ENCODE results near the gene PLA2G4B. TPM values are rescaled to one million over a fixed set of nuclear protein-coding genes. Genes with fewer than 3 reads are reported as not detected.

PLA2G4B gene
- total RNA-seq, 1 donor from 2014 or later: 13.9 TPM

GRCh38 chr15:41821831-41822230 is 16.8 kb upstream of the PLA2G4B start:
- H3K9me3 ChIP-seq: no peaks in the 10 kb centered on the region
- no peak overlapping the region for H3K27ac ChIP-seq
- intact Hi-C loops (cut with DNase I): loop anchor here (10.0 kb wide), 1 partner anchor 267 kb away; the partner anchor contains the start of gene TYRO3
- no peaks in the 10 kb centered on the region for H3K27me3 ChIP-seq
- H3K36me3 ChIP-seq: peaks cover 45 to 76% of the 10 kb centered on the region in 2 donors
- DNase-seq (ENCODE audit: low spot score in 2 of 2): no peak
- no peak for TF ChIP-seq CTCF (IDR thresholded peaks at IDR 0.05)
- no peak overlapping the region for H3K4me3 ChIP-seq
- no peaks in the 10 kb centered on the region for H3K4me1 ChIP-seq

- Histone ChIP-seq H3K27ac (no peak overlapping the region), H3K36me3 (peaks cover 39 to 69% of the 10 kb centered on the region in 2 donors), H3K27me3 (no peaks in the 10 kb centered on the region), H3K4me1 (peaks cover 4% of the 10 kb centered on the region in 2 donors), H3K4me3 (no peak overlapping the region), H3K9me3 (no peaks in the 10 kb centered on the region)
- intact Hi-C loops (cut with DNase I): loop anchor here (10.0 kb wide), 1 partner anchor 268 kb away; the partner anchor contains the start of gene TYRO3
- no peak for DNase-seq (ENCODE audit: low spot score in 2 of 2)
- no peak for TF ChIP-seq CTCF (IDR thresholded peaks at IDR 0.05)
Measured at GRCh38 chr15:41822471-41822870, 16.2 kb upstream of the PLA2G4B start.

- peaks cover 34 to 65% of the 10 kb centered on the region in 2 donors for H3K36me3 ChIP-seq
- intact Hi-C loops (cut with DNase I): loop anchor here (10.0 kb wide), 1 partner anchor 268 kb away; the partner anchor contains the start of gene TYRO3
Measured at GRCh38 chr15:41822957-41823356, 15.7 kb upstream of the PLA2G4B start.

GRCh38 chr15:41823502-41823901 is 15.1 kb upstream of the PLA2G4B start:
- TF ChIP-seq CTCF (IDR thresholded peaks at IDR 0.05): no peak
- H3K36me3 ChIP-seq: peaks cover 29 to 59% of the 10 kb centered on the region in 2 donors
- H3K27me3 ChIP-seq: no peaks in the 10 kb centered on the region

More at GRCh38 chr15:41822957-41823356, 15.7 kb upstream of the PLA2G4B start:
- Histone ChIP-seq H3K27ac (no peak overlapping the region), H3K27me3 (no peaks in the 10 kb centered on the region), H3K4me1 (peaks cover 4 to 5% of the 10 kb centered on the region in 2 donors), H3K9me3 (no peaks in the 10 kb centered on the region), H3K4me3 (no peak overlapping the region)
- no peak for TF ChIP-seq CTCF (IDR thresholded peaks at IDR 0.05)
- DNase-seq (ENCODE audit: low spot score in 2 of 2): no peak

GRCh38 chr15:41824062-41824745 is 14.4 kb upstream of the PLA2G4B start:
- Histone ChIP-seq H3K9me3 (no peaks in the 10 kb centered on the region), H3K36me3 (peaks cover 22 to 52% of the 10 kb centered on the region in 2 donors)
- intact Hi-C loops (cut with DNase I): loop anchor here (10.0 kb wide), 1 partner anchor 269 kb away; the partner anchor contains the start of gene TYRO3

More at GRCh38 chr15:41823502-41823901, 15.1 kb upstream of the PLA2G4B start:
- no peaks in the 10 kb centered on the region for H3K9me3 ChIP-seq
- DNase-seq (ENCODE audit: low spot score in 2 of 2): no peak
- intact Hi-C loops (cut with DNase I): loop anchor here (10.0 kb wide), 1 partner anchor 269 kb away; the partner anchor contains the start of gene TYRO3
- no peak overlapping the region for H3K4me3 ChIP-seq
- no peak overlapping the region for H3K27ac ChIP-seq
- peaks cover 4 to 5% of the 10 kb centered on the region in 2 donors for H3K4me1 ChIP-seq

More at GRCh38 chr15:41824062-41824745, 14.4 kb upstream of the PLA2G4B start:
- H3K4me1 ChIP-seq: peaks cover 5 to 9% of the 10 kb centered on the region in 2 donors
- DNase-seq (ENCODE audit: low spot score in 2 of 2): no peak
- no peak overlapping the region for H3K4me3 ChIP-seq
- H3K27ac ChIP-seq: no peak overlapping the region
- TF ChIP-seq CTCF (IDR thresholded peaks at IDR 0.05): no peak
- no peaks in the 10 kb centered on the region for H3K27me3 ChIP-seq

Data from ascending aorta (tissue), 2 donors.